ENCODE results near the gene EYS. TPM values are rescaled to one million over a fixed set of nuclear protein-coding genes. Genes with fewer than 3 reads are reported as not detected.

EYS gene
- total RNA-seq, 1 experiment from 2014 or later = not detected

DNA sequence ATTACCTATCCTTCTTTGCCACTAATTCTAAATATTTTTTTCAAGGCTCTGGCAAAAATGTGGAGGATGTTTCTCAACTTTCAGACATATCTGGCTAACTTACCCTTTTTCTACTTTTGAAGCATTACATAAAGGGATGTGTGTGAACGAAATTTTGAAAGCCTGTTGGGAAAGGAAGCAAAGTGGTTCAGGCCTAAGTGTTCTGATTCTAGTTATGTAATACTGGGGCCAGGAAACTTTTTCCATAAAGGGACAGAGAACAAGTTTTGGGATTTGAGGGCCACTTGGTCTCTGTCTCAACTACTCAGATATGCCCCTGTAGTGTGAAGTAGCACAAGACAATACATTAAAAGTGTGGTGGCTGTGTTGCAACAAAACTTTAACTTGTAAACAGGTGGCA is 1349.6 kb downstream of the EYS start:
- Histone ChIP-seq H3T11ph (ENCODE audit: low read length) (no peak overlapping the region), H2BK5ac (ENCODE audit: insufficient read length, low read length) (no peak overlapping the region), H3K27me3 (ENCODE audit: insufficient read depth, low read length) (no peaks in the 10 kb centered on the region), H3K4me1 (ENCODE audit: insufficient read depth, low read length) (no peaks in the 10 kb centered on the region), H3K79me2 (ENCODE audit: insufficient read depth, low read length) (no peaks in the 10 kb centered on the region), H4K20me1 (ENCODE audit: control insufficient read depth, insufficient read depth, insufficient read length) (no peaks in the 10 kb centered on the region), H2AFZ (ENCODE audit: low read length) (no peak overlapping the region), H4K91ac (ENCODE audit: insufficient read length, low read depth, low read length) (no peak overlapping the region), H2BK20ac (ENCODE audit: low read depth, low read length, poor library complexity, severe bottlenecking) (no peak overlapping the region), H3K23me2 (ENCODE audit: insufficient read length, low read depth, low read length, poor library complexity, severe bottlenecking) (no peaks in the 10 kb centered on the region), H3K4me2 (ENCODE audit: insufficient read depth, insufficient read length, low read length) (no peak overlapping the region), H3K23ac (ENCODE audit: insufficient read length, low read depth, low read length) (no peak overlapping the region), H3K56ac (ENCODE audit: insufficient read length, low read depth, low read length) (no peak overlapping the region), H2BK15ac (ENCODE audit: low read depth, low read length) (no peak overlapping the region), H2AK5ac (ENCODE audit: insufficient read length, low read length) (no peak overlapping the region), H2BK120ac (ENCODE audit: low read depth, low read length, poor library complexity, severe bottlenecking) (no peak overlapping the region), H3K27ac (ENCODE audit: insufficient read length, low read depth, low read length) (no peak overlapping the region), H3K14ac (ENCODE audit: insufficient read depth, low read length) (no peak overlapping the region), H3K9me3 (ENCODE audit: control insufficient read depth, low read depth, low read length) (no peaks in the 10 kb centered on the region), H2BK12ac (ENCODE audit: insufficient read length, low read depth, low read length) (no peak overlapping the region), H4K8ac (replicated peaks; ENCODE audit: insufficient read length, low read depth, low read length) (no peak overlapping the region), H4K5ac (ENCODE audit: insufficient read length, low read depth, low read length) (no peak overlapping the region), H3K79me1 (ENCODE audit: insufficient read depth, low read depth, low read length, poor library complexity, severe bottlenecking) (no peaks in the 10 kb centered on the region), H3K4ac (ENCODE audit: low read depth, low read length) (no peak overlapping the region), H3K9ac (ENCODE audit: extremely low read depth, insufficient read length, low read length) (no peak overlapping the region), H3K18ac (ENCODE audit: insufficient read length, low read depth, low read length) (no peak overlapping the region)
- Mint-ChIP-seq H3K27ac (no peak overlapping the region), H3K27me3 (ENCODE audit: low read depth) (no peaks in the 10 kb centered on the region), H3K4me1 (no peaks in the 10 kb centered on the region), H3K9me3 (no peaks in the 10 kb centered on the region), H3K36me3 (ENCODE audit: insufficient read depth in 1 of 3, low read depth in 3 of 3) (no peaks in the 10 kb centered on the region), H3K4me3 (no peak overlapping the region)
- TF ChIP-seq, protein P1, sequence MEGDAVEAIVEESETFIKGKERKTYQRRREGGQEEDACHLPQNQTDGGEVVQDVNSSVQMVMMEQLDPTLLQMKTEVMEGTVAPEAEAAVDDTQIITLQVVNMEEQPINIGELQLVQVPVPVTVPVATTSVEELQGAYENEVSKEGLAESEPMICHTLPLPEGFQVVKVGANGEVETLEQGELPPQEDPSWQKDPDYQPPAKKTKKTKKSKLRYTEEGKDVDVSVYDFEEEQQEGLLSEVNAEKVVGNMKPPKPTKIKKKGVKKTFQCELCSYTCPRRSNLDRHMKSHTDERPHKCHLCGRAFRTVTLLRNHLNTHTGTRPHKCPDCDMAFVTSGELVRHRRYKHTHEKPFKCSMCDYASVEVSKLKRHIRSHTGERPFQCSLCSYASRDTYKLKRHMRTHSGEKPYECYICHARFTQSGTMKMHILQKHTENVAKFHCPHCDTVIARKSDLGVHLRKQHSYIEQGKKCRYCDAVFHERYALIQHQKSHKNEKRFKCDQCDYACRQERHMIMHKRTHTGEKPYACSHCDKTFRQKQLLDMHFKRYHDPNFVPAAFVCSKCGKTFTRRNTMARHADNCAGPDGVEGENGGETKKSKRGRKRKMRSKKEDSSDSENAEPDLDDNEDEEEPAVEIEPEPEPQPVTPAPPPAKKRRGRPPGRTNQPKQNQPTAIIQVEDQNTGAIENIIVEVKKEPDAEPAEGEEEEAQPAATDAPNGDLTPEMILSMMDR (conservative IDR thresholded peaks at IDR 0.05) = no peak
- no CpG with 5 or more reads among the region's 1 CpG for WGBS (ENCODE audit: extremely low coverage, insufficient read length, low lambda C conversion rate)
- DNase-seq = no peak
